Effector memory CD4-positive, alpha-beta T cell (primary cell): ENCODE measurements around the gene HOMER2.

Experiments used
- DNase-seq, 3 donors: peaks; one replicate each; pipeline ENCODE4 v3.0.0-alpha.2; 2020
- H3K27ac ChIP-seq: 2 replicates; pipeline ENCODE4 v1.7.0; 2013; ENCODE audit warnings: mild to moderate bottlenecking, low read length, moderate library complexity; ENCODE audit not compliant: insufficient read depth, poor library complexity, severe bottlenecking
- H3K27me3 ChIP-seq: replicated peaks from 2 replicates; pipeline ENCODE4 v1.7.0; 2013; ENCODE audit warnings: mild to moderate bottlenecking, low read length; ENCODE audit not compliant: insufficient read depth, control insufficient read depth, poor library complexity, severe bottlenecking
- H3K36me3 ChIP-seq: 2 replicates; pipeline ENCODE4 v1.7.0; 2013; ENCODE audit warnings: mild to moderate bottlenecking, low read length, moderate library complexity; ENCODE audit not compliant: control insufficient read depth, insufficient read depth
- H3K4me1 ChIP-seq: 2 replicates; pipeline ENCODE4 v1.7.0; 2013; ENCODE audit warnings: low read length, mild to moderate bottlenecking; ENCODE audit not compliant: control insufficient read depth, insufficient read depth, poor library complexity, severe bottlenecking
- H3K4me3 ChIP-seq: 2 replicates; pipeline ENCODE4 v1.7.0; 2013; ENCODE audit warnings: low read length, low read depth, mild to moderate bottlenecking; ENCODE audit not compliant: insufficient read depth, poor library complexity, severe bottlenecking
- H3K9me3 ChIP-seq: 2 replicates; pipeline ENCODE4 v1.7.0; 2013; ENCODE audit warnings: mild to moderate bottlenecking, low read length, moderate library complexity; ENCODE audit not compliant: control insufficient read depth

The HOMER2 gene

DNA sequence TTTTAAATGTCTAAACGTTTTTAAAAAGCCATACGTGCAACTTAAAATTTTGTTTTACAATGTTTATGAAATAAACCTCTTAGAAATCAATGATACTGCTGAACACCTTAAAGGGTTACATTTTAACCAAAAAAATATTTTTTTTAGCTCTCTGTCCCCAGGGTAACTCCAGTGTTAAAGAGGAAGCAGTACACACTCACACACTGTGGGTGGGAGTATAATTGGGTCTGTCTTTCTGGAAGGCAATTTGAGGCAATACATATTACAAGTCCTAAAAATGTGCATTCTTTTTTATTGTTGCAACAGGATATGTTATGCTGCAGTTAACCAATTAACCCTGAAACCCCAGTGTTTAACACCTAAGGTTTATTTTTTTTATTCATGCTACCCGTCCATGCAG, 109.0 kb downstream of the HOMER2 start:
- no peak overlapping the region for H3K27ac ChIP-seq
- H3K9me3 ChIP-seq = no peaks in the 10 kb centered on the region
- no peak for DNase-seq
- H3K4me3 ChIP-seq = no peak overlapping the region
- no peaks in the 10 kb centered on the region for H3K4me1 ChIP-seq
- no peaks in the 10 kb centered on the region for H3K36me3 ChIP-seq
- H3K27me3 ChIP-seq = no peaks in the 10 kb centered on the region

DNA sequence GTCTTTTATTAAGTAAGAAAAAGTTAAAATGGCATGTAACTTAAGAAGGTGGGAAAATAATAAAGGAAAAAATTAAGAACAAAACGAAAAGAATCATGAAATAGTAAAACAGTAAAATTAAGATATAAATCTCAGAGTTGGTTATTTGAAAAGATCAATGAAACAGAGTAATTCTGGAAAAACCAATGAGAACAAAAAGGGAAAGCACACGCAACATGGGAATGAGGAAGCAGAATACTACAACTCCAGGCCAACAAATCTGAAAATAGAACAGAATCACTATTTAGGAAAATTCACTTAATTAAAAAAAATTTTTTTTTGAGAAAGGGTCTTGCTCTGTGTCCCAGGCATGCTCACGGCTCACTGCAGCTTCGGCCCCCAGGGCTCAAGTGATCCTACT, 112.4 kb downstream of the HOMER2 start:
- no peak overlapping the region for H3K27ac ChIP-seq
- no peaks in the 10 kb centered on the region for H3K27me3 ChIP-seq
- no peak for DNase-seq
- H3K4me1 ChIP-seq = no peaks in the 10 kb centered on the region
- peaks cover 20% of the 10 kb centered on the region for H3K36me3 ChIP-seq
- no peak overlapping the region for H3K4me3 ChIP-seq
- no peaks in the 10 kb centered on the region for H3K9me3 ChIP-seq

- H3K4me3 ChIP-seq = no peak overlapping the region
- H3K27me3 ChIP-seq = no peaks in the 10 kb centered on the region
- H3K27ac ChIP-seq = no peak overlapping the region
- no peak for DNase-seq
- H3K4me1 ChIP-seq = no peaks in the 10 kb centered on the region
- H3K9me3 ChIP-seq = no peaks in the 10 kb centered on the region
- peaks cover 30% of the 10 kb centered on the region for H3K36me3 ChIP-seq
These were observed 113.4 kb downstream of the HOMER2 start for GRCh38 chr15:82839136-82839535.

DNA sequence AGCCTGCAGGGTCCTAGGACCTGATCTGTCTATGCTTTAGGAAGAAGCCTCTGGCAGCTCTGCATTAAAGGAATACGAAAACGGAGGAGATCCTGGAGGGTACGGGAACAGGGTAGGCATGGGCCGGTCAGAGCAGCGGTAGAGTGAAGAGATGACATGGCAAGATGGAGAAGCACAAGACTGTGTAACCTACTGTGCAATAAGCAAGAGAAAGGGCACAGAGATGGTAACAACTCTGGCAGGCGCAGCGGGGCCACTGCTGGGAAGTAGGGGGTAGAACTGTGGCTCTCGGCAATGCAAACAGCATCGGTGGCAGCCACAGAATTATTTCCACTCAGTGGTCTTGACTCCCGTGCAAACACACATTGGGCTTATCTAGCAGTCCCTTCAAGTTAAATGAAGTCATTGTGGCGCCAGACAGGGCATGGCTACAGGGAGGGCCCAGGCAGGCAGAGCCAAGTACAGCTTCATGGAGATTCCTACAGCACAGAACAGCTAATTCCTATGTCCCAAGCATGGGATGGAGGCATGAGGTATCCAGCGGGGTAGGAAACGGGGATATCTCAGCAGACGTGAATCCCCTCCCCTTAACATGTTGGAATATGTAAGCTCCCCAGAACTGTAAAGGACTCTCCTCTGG, 114.3 kb downstream of the HOMER2 start:
- Histone ChIP-seq H3K27me3 (no peaks in the 10 kb centered on the region), H3K4me1 (no peaks in the 10 kb centered on the region), H3K36me3 (peaks cover 39% of the 10 kb centered on the region), H3K9me3 (no peaks in the 10 kb centered on the region), H3K27ac (no peak overlapping the region), H3K4me3 (no peak overlapping the region)
- no peak for DNase-seq

GRCh38 chr15:82835391-82835917, 117.1 kb downstream of the HOMER2 start:
- DNase-seq = no peak
- H3K9me3 ChIP-seq = no peaks in the 10 kb centered on the region
- H3K27ac ChIP-seq = no peak overlapping the region
- H3K4me1 ChIP-seq = no peaks in the 10 kb centered on the region
- H3K36me3 ChIP-seq = peaks cover 66% of the 10 kb centered on the region
- H3K27me3 ChIP-seq = no peaks in the 10 kb centered on the region
- no peak overlapping the region for H3K4me3 ChIP-seq

- Histone ChIP-seq H3K27me3 (no peaks in the 10 kb centered on the region), H3K4me1 (no peaks in the 10 kb centered on the region), H3K4me3 (no peak overlapping the region), H3K36me3 (peaks cover 84% of the 10 kb centered on the region), H3K27ac (no peak overlapping the region), H3K9me3 (no peaks in the 10 kb centered on the region)
- no peak for DNase-seq
These were observed 119.2 kb downstream of the HOMER2 start for GRCh38 chr15:82833362-82833682.

- peaks cover 90% of the 10 kb centered on the region for H3K36me3 ChIP-seq
- H3K27me3 ChIP-seq = no peaks in the 10 kb centered on the region
- no peak for DNase-seq
- no peaks in the 10 kb centered on the region for H3K9me3 ChIP-seq
- H3K4me1 ChIP-seq = no peaks in the 10 kb centered on the region
- H3K27ac ChIP-seq = no peak overlapping the region
- no peak overlapping the region for H3K4me3 ChIP-seq
These were observed 119.7 kb downstream of the HOMER2 start for GRCh38 chr15:82832601-82833361.

GRCh38 chr15:82831894-82832600, 120.5 kb downstream of the HOMER2 start:
- H3K27ac ChIP-seq = no peak overlapping the region
- H3K4me1 ChIP-seq = no peaks in the 10 kb centered on the region
- DNase-seq = no peak
- H3K36me3 ChIP-seq = peaks cover 95% of the 10 kb centered on the region
- no peak overlapping the region for H3K4me3 ChIP-seq
- no peaks in the 10 kb centered on the region for H3K9me3 ChIP-seq
- no peaks in the 10 kb centered on the region for H3K27me3 ChIP-seq

DNA sequence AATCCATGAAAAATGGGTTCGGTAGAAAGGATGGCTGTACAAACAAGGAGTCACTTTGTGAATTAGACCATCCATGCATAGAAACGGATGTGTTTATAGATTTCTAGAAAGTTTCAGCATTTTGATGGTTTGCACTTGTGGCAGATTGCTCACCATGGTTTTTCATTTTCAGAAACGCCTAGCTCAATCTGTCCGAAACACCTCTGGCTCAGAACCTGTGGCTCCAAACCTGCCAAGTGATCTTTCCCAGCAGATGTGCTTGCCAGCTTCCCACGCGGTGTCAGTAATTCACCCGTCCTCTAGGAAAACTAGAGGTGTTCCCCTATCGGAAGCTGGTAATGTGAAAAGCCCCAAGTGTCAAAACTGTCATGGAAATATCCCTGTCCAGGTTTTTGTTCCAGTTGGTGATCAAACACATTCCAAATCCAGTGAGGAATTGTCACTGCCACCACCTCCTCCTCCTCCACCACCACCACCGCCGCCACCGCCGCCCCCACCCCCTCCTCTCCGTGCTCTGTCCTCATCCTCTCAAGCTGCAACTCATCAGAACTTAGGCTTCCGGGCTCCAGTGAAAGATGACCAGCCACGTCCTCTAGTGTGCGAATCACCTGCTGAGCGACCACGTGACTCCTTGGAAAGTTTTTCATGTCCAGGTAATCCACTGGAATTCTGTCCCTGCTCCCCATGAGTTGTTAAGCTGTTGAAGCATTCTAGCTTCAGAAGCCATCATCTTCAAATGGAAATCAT, 121.9 kb downstream of the HOMER2 start:
- H3K27me3 ChIP-seq = no peaks in the 10 kb centered on the region
- H3K36me3 ChIP-seq = peaks cover 95% of the 10 kb centered on the region
- H3K9me3 ChIP-seq = no peaks in the 10 kb centered on the region
- no peaks in the 10 kb centered on the region for H3K4me1 ChIP-seq
- no peak for DNase-seq
- no peak overlapping the region for H3K27ac ChIP-seq
- no peak overlapping the region for H3K4me3 ChIP-seq
